Measurements from ENCODE around the gene NAALADL2. TPM values are rescaled to one million over a fixed set of nuclear protein-coding genes. Genes with fewer than 3 reads are reported as not detected.
"Not testable (repeated sequence)": the region's sequence is repeated elsewhere in the genome, so short reads cannot be mapped to it uniquely, and the experiment has no call there.

The NAALADL2 gene
- total RNA-seq, 2 experiments from 2014 or later: not detected

DNA sequence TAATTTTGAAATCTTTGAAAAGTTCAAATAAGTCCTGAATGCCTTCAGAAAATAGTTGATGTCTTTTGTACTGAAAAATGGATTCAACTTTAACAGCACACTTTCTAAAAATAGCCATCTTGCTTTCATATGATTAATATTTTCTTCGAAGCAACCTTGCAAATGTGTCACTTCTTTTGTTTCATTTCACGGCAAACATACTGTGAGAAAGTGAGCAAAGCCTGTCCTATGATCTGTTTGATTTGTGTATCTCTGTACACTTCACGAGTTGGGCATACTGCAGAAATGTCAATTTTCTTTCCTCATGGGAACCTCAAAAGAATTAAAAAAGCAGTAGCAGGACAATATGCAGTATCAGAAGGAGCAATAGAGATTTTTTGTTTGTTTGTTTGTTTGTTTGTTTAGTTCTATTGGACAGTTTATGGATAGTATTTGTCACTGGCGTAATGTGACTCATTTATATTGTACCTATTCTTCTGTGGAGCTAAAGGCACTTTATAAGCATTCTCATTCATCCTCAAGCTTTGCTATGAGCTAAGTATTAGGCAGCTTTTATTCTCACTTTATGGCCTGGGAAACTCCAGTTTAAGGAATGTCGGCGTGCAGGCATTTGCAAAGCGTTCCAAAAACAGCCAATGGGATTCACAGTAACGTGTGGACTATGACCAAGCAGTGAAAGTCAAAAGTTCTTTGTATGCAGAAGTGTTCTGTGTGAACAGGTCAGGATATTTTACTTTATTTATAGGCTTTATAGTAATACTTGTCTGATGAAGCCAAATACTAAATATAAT lies 572.0 kb downstream of the NAALADL2 start:
- Mint-ChIP-seq H3K27ac (no peak overlapping the region), H3K9me3 (no peaks in the 10 kb centered on the region), H3K36me3 (ENCODE audit: low read depth) (no peaks in the 10 kb centered on the region), H3K27me3 (ENCODE audit: low read depth) (no peaks in the 10 kb centered on the region), H3K4me1 (ENCODE audit: low read depth) (no peaks in the 10 kb centered on the region), H3K4me3 (no peak overlapping the region)
- CTCF ChIA-PET: no interaction called here
- intact Hi-C loops (cut with micrococcal nuclease): no loop called here
- DNase-seq: no peak

DNA sequence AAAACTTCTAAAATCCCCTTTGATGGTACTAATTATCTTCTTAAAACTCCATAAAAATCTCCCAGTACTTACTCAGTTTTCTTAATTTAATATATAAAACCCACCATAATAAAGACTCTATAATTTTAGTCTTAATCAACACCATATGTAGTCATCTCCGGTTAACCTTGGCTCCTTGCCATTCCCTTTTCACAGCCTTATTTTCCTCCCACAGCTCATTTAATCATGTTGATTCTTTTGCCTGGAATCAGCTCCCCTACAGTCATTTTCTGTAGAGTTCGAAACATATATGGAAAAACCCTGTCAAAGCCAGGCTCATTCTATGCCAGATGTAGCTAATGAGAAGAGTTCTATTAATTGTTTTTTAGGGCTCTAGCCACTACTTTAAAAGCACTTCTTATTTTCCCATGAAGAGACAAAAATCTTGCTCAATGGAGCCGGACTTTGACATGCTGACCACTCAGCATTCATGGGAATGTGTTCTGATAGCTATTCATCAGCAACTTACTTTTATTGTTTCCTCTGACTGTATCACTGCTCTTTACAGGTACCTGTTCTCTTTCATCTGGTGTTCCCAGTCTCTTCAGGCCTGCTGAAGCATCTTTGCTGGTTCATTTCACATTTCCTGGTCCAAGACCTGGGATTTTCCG lies 573.4 kb downstream of the NAALADL2 start:
- H3K27ac Mint-ChIP-seq: no peak overlapping the region
- no peaks in the 10 kb centered on the region for H3K36me3 Mint-ChIP-seq (ENCODE audit: low read depth)
- no peaks in the 10 kb centered on the region for H3K27me3 Mint-ChIP-seq (ENCODE audit: low read depth)
- no peaks in the 10 kb centered on the region for H3K9me3 Mint-ChIP-seq
- CTCF ChIA-PET: interaction anchor here (0.6 kb wide), 1 partner anchor 698 kb away, joined by 3 read pairs; no protein-coding TSS in a partner anchor
- H3K4me3 Mint-ChIP-seq: no peak overlapping the region
- no peak for DNase-seq
- H3K4me1 Mint-ChIP-seq (ENCODE audit: low read depth): no peaks in the 10 kb centered on the region
- intact Hi-C loops (cut with micrococcal nuclease): no loop called here

DNA sequence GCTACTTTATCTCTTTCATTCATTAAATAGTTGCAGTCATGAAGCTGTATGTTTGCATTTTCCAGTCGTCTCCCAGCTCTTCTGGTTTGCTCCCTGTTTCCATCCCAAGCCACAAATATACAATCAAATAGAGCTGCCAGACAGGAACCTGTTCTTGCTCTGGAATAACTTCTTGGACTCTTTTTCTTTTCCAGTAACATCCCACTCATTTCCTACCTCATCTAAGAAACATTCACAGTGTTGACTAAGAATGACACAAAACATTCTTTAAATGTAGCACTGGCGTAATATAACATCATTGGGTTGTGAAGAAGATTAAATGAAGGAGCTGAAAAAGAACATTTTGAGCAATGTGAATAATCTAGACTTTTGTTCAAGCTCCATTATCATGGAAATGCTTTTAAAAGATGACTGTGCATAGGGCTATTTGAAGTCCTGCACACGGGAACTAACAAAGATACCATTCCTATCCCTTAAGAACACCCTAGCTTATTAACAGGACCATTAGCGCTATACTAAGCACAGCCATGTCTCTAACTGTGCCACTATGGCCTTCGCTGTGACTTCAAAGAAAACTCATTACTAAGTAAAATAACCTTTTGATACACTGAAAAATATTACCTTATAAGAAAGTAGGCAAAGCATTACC lies 574.0 kb downstream of the NAALADL2 start:
- Mint-ChIP-seq H3K27ac (no peak overlapping the region), H3K4me3 (no peak overlapping the region), H3K27me3 (ENCODE audit: low read depth) (no peaks in the 10 kb centered on the region), H3K4me1 (ENCODE audit: low read depth) (no peaks in the 10 kb centered on the region), H3K36me3 (ENCODE audit: low read depth) (no peaks in the 10 kb centered on the region), H3K9me3 (no peaks in the 10 kb centered on the region)
- CTCF ChIA-PET: interaction anchor here (0.6 kb wide), 1 partner anchor 698 kb away, joined by 3 read pairs; no protein-coding TSS in a partner anchor
- intact Hi-C loops (cut with micrococcal nuclease): no loop called here
- DNase-seq: no peak

DNA sequence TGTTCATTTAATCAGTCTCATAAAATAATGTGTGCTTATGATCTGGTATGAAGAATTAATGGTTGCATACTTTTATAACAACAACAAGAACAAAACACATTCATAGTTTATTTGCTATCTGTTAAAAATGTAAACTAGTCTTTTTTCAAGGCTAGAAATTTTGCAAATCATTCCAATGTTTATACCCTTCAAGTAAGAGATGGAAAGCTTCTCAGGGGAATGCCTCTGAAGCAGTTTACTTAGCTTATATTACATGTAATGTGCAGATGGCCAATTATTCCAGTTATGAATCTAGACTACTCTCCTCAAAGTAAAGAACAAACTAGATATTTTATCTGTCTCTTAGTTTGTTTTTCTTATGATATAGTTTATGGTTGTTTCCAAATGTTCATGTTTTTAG lies 575.4 kb downstream of the NAALADL2 start:
- intact Hi-C loops (cut with micrococcal nuclease): no loop called here
- no peaks in the 10 kb centered on the region for H3K27me3 Mint-ChIP-seq (ENCODE audit: low read depth)
- peaks cover 3% of the 10 kb centered on the region for H3K9me3 Mint-ChIP-seq
- H3K4me3 Mint-ChIP-seq: no peak overlapping the region
- no peak for DNase-seq
- CTCF ChIA-PET: no interaction called here
- no peak overlapping the region for H3K27ac Mint-ChIP-seq
- H3K4me1 Mint-ChIP-seq (ENCODE audit: low read depth): no peaks in the 10 kb centered on the region
- H3K36me3 Mint-ChIP-seq (ENCODE audit: low read depth): no peaks in the 10 kb centered on the region

DNA sequence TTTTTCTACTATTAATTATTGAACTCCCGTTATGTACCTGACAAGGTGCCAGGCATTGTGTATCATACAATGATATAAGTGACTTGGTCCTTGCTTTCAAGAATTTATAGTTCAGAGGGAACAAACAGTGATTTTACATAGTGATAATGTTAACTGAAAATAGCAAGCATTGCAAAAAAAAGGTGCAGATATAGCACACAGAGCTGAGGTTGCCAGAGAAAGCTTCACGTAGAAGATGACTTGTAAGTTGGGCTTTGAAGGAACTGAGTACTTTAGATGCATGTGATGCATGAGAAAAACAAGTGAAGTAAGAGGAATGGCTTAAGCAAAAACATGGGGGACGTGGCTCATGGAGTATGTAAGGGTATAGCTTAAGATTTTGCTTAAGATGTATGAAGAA lies 584.5 kb downstream of the NAALADL2 start:
- Mint-ChIP-seq H3K4me3 (no peak overlapping the region), H3K27ac (no peak overlapping the region), H3K4me1 (ENCODE audit: low read depth) (no peaks in the 10 kb centered on the region), H3K27me3 (ENCODE audit: low read depth) (no peaks in the 10 kb centered on the region), H3K36me3 (ENCODE audit: low read depth) (no peaks in the 10 kb centered on the region), H3K9me3 (peaks cover 6% of the 10 kb centered on the region)
- CTCF ChIA-PET: no interaction called here
- DNase-seq: no peak
- intact Hi-C loops (cut with micrococcal nuclease): no loop called here

DNA sequence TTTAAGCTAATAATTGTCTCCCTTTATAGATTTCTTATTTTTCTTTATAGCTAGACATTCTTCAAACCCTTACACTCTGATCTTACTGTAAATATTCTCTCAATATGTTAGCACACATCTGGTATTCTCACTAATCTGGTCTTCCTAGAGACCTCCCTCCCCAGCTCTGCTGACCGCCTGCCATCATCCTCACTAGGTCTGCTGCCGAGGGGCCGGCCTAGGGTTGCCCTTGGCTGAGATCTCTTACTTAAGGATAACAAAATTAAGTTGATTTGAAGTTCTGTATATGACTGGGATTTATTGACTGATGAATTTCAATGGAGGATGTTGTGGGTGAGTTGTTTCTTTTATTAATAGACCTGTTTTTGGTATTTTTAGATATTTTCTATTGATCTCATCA lies 586.6 kb downstream of the NAALADL2 start:
- H3K27me3 Mint-ChIP-seq (ENCODE audit: low read depth): no peaks in the 10 kb centered on the region
- H3K4me1 Mint-ChIP-seq (ENCODE audit: low read depth): no peaks in the 10 kb centered on the region
- H3K27ac Mint-ChIP-seq: no peak overlapping the region
- H3K4me3 Mint-ChIP-seq: no peak overlapping the region
- peaks cover 2% of the 10 kb centered on the region for H3K9me3 Mint-ChIP-seq
- H3K36me3 Mint-ChIP-seq (ENCODE audit: low read depth): no peaks in the 10 kb centered on the region
- intact Hi-C loops (cut with micrococcal nuclease): no loop called here
- no peak for DNase-seq
- CTCF ChIA-PET: no interaction called here

DNA sequence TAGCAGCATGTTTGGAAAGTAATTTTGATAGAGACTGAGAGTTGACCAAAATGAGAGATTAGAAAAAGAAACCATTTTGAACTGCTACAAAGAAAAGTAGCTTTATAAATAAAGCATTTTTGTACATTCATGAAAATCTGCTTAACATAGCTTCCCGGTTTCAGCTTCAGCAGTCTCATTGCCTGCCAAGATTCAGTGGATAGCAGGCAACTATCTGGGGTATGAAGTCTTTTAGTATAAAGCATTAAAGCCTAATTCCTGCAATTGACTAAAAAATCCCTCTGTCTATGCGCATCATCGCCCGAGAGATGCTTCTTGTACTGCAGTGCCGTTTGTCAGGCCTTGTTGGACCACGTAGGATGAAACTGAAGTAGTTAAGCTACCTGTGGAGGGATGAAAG lies 588.4 kb downstream of the NAALADL2 start:
- no peak overlapping the region for H3K27ac Mint-ChIP-seq

DNA sequence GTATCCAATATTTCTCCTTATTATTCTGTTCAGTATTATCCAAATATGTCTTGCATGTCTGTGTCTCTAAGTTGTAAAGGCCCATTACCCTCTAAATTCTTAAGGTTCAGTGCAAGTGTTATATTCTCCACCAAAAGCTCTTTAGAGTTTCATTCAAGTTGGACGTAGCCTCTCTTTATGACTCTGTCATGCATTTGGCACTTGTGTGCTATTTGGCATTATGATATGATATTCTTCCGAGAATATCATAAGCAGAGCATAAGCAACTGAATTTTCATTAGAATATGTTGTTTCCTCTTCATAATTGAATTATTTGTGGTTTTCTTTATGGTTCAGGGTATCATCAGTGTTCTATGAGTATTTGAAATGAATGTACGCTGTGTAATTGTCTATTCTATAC lies 594.2 kb downstream of the NAALADL2 start:
- H3K4me1 Mint-ChIP-seq (ENCODE audit: low read depth): no peaks in the 10 kb centered on the region
- no peaks in the 10 kb centered on the region for H3K27me3 Mint-ChIP-seq (ENCODE audit: low read depth)
- CTCF ChIA-PET: no interaction called here
- H3K36me3 Mint-ChIP-seq (ENCODE audit: low read depth): no peaks in the 10 kb centered on the region
- intact Hi-C loops (cut with micrococcal nuclease): no loop called here
- peaks cover 4% of the 10 kb centered on the region for H3K9me3 Mint-ChIP-seq
- no peak overlapping the region for H3K27ac Mint-ChIP-seq
- no peak for DNase-seq
- H3K4me3 Mint-ChIP-seq: no peak overlapping the region

More for the DNA sequence above, 588.4 kb downstream of the NAALADL2 start:
- no peaks in the 10 kb centered on the region for H3K27me3 Mint-ChIP-seq (ENCODE audit: low read depth)
- no peak overlapping the region for H3K4me3 Mint-ChIP-seq
- no peak for DNase-seq
- no peaks in the 10 kb centered on the region for H3K4me1 Mint-ChIP-seq (ENCODE audit: low read depth)
- peaks cover 2% of the 10 kb centered on the region for H3K9me3 Mint-ChIP-seq
- no peaks in the 10 kb centered on the region for H3K36me3 Mint-ChIP-seq (ENCODE audit: low read depth)
- CTCF ChIA-PET: no interaction called here
- intact Hi-C loops (cut with micrococcal nuclease): no loop called here

DNA sequence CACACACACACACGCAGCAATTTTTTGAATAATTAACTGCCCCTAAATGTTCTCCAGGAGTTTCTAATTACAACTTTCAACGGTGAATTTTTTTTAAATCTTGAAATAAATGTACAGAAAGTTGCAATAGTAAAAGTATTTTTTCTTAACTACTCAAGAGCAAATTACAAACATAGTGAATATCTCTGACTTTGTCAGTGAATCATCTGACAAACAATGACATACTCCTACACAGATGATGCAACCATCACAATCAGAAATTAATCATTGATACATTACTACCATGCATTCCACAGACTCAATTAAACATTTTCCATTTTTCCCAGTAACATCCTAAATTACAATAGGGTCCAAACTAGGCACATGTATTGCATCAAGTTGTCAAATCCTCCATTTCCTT lies 597.3 kb downstream of the NAALADL2 start:
- CTCF ChIA-PET: no interaction called here
- Mint-ChIP-seq H3K27ac (no peak overlapping the region), H3K4me3 (no peak overlapping the region), H3K27me3 (ENCODE audit: low read depth) (no peaks in the 10 kb centered on the region), H3K4me1 (ENCODE audit: low read depth) (no peaks in the 10 kb centered on the region), H3K9me3 (peaks cover 8% of the 10 kb centered on the region), H3K36me3 (ENCODE audit: low read depth) (no peaks in the 10 kb centered on the region)
- no peak for DNase-seq
- intact Hi-C loops (cut with micrococcal nuclease): no loop called here

DNA sequence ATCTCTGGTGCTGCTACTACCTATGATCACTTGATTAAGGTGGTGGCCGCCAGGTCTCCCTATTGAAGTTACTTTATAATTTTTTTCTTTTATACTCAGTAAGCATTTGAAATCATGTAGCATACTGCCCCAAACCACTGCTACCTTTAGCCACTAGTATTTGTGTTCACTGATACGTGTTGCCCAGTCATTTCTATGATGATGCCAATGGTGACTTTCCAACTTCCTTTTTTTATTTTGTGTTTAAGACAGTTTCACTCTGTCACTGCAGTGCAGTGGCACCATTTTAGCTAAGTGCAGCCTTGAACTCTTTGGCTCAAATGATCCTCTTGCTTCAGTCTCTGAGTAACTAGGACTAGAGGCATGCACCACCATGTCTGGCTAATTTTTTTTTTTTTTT lies 598.2 kb downstream of the NAALADL2 start:
- intact Hi-C loops (cut with micrococcal nuclease): no loop called here
- CTCF ChIA-PET: interaction anchor here (0.6 kb wide), 1 partner anchor 100 kb away, joined by 4 read pairs; no protein-coding TSS in a partner anchor
- Mint-ChIP-seq H3K27ac (no peak overlapping the region), H3K4me1 (ENCODE audit: low read depth) (no peaks in the 10 kb centered on the region), H3K36me3 (ENCODE audit: low read depth) (no peaks in the 10 kb centered on the region), H3K4me3 (no peak overlapping the region), H3K9me3 (peaks cover 12% of the 10 kb centered on the region), H3K27me3 (ENCODE audit: low read depth) (no peaks in the 10 kb centered on the region)
- DNase-seq: no peak

DNA sequence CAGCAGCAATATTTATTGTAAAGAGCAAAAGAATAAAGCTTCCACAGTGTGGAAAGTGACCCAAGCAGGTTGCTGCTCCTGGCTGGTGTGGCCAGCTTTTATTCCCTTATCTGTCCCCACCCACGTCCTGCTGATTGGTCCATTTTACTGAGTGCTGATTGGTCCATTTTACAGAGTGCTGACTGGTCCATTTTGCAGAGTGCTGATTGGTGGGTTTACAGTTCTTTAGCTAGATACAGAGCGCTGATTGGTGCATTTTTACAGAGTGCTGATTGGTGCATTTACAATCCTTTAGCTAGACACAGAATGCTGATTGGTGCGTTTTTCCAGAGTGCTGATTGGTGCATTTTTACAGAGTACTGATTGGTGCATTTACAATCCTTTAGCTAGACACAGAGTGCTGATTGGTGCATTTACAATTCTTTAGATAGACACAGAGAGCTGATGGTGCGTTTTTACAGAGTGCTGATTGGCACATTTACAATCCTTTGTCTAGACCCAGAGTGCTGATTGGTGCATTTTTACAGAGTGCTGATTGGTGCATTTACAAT lies 601.8 kb downstream of the NAALADL2 start:
- DNase-seq; H3K4me1 Mint-ChIP-seq (ENCODE audit: low read depth); intact Hi-C loops (cut with micrococcal nuclease); H3K27ac Mint-ChIP-seq; H3K27me3 Mint-ChIP-seq (ENCODE audit: low read depth); CTCF ChIA-PET; H3K36me3 Mint-ChIP-seq (ENCODE audit: low read depth); H3K4me3 Mint-ChIP-seq: not testable (repeated sequence)
- peaks cover 14% of the 10 kb centered on the region for H3K9me3 Mint-ChIP-seq

DNA sequence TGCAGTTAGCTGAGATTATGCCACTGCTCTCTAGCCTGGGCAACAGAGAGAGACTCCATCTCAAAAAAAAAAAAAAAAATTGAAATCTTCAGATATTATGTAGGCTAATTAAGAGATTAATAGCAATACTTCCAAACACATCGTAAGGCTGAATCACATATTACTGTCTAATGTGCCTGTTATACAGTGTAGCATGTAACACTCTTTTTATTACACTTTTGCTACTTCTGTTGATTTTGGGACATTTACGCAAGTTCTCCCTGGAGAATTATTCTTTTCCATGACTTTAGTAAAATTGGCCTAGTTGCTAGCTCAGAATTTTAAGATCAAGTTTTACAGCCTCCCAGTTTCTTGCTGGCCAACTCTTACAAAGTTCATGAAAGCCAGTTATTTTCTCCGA lies 605.2 kb downstream of the NAALADL2 start:
- Mint-ChIP-seq H3K9me3 (peaks cover 13% of the 10 kb centered on the region), H3K4me1 (ENCODE audit: low read depth) (no peaks in the 10 kb centered on the region), H3K36me3 (ENCODE audit: low read depth) (no peaks in the 10 kb centered on the region), H3K4me3 (no peak overlapping the region), H3K27me3 (ENCODE audit: low read depth) (no peaks in the 10 kb centered on the region), H3K27ac (no peak overlapping the region)
- CTCF ChIA-PET: no interaction called here
- intact Hi-C loops (cut with micrococcal nuclease): no loop called here
- DNase-seq: no peak

Data from activated naive CD4-positive, alpha-beta T cell treated with anti-CD3 and anti-CD28 coated beads for 36 hours (primary cell).